ENCODE results near the gene CD302.

DNA sequence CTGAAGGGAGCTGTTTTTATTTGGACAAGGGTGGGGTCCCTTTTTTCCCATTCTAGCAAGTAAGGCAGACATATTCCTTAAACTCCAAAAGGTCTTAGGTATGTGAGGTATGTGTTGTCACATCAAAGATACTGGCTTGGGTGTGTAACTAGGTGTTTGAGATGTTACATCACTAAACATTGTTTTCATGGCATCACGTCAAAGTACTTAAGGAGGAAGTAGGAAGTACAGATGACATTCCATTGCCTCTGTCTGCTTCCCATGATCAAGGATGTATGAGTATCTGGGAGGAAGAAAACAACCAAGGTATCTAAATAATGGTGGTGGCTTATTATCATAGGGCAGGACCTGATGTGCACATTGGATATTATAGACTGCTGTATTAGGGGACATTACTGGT lies 39.3 kb downstream of the CD302 start:
- TF ChIP-seq, protein P1, sequence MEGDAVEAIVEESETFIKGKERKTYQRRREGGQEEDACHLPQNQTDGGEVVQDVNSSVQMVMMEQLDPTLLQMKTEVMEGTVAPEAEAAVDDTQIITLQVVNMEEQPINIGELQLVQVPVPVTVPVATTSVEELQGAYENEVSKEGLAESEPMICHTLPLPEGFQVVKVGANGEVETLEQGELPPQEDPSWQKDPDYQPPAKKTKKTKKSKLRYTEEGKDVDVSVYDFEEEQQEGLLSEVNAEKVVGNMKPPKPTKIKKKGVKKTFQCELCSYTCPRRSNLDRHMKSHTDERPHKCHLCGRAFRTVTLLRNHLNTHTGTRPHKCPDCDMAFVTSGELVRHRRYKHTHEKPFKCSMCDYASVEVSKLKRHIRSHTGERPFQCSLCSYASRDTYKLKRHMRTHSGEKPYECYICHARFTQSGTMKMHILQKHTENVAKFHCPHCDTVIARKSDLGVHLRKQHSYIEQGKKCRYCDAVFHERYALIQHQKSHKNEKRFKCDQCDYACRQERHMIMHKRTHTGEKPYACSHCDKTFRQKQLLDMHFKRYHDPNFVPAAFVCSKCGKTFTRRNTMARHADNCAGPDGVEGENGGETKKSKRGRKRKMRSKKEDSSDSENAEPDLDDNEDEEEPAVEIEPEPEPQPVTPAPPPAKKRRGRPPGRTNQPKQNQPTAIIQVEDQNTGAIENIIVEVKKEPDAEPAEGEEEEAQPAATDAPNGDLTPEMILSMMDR (conservative IDR thresholded peaks at IDR 0.05 in 1 of 2, IDR thresholded peaks at IDR 0.05 in 1 of 2; ENCODE audit: extremely low read depth in 1 of 2, insufficient read depth in 1 of 2, low read depth in 1 of 2, low read length in 2 of 2): no peak
- no peak for TF ChIP-seq EZH2 (IDR thresholded peaks at IDR 0.05; ENCODE audit: borderline replicate concordance, low read length)

All from mammary epithelial cell (primary cell).